Limb (tissue), 2 donors: ENCODE results near the gene SMIM22.
"Not testable (repeated sequence)": the region's sequence is repeated elsewhere in the genome, so short reads cannot be mapped to it uniquely, and the experiment has no call there.

ENCODE experiments used
- DNase-seq, 2 donors: peaks; one replicate each; pipeline ENCODE4 v3.0.0-alpha.2; 2016; ENCODE audit errors: extremely low spot score in 2 of 2

Gene SMIM22

DNA sequence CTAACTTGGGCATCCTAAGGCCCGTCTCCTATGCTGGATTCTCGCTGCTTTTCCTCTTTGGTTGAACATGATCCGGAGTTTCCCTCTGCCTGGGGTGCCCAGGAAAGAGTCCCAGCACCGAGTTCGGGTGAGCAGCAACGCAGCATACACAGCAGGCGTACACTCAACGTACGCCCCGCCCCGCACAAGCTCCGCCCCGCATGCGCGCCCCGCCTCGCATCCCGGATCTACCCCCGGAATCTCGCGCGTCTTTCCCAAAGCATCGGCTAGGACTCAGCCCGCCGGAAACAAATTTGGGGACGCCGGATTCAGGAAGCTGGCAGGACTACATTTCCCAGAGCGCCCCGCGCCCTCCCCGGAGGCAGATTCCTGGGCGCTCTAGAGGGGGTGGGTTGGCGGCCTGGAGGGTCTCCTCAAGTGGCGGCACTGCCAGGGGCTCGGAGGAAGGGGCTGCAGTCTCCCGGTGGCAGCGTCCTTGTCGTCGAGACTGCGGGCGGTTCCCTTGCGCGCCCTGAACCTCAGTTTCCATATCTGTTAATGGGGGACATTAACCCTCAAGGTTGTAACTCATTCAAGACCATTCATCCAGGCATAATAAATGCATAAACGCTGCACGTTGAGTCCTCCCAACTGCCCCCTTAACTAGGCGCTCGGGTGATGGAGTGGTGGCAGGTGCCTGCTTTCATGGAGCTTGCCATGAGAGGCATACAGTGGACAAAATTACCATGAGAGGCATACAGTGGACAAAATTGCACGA lies 26.4 kb upstream of the SMIM22 start:
- DNase-seq: peak; percentile 97

GRCh38 chr16:4769306-4769638 lies 25.9 kb upstream of the SMIM22 start:
- DNase-seq: no peak

DNA sequence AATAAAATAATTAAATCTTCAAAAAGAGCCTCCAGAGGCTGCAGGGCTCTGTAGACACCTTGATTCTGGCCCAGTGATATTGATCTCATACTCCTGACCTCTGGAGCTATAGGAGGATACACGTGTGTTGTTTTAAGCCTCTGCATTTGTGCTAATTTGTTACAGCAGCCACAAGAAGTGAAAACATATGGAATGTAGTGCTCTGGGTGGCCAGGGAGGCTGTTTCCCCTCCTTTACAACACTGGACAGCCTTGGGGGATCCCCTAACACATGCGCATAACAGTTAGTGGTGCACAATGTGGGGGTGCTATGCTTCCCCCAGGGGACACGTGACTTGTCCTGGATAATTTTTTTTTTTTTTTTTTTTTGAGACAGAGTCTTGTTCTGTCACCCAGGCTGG lies 23.5 kb upstream of the SMIM22 start:
- DNase-seq: no peak

GRCh38 chr16:4772351-4772750 lies 22.8 kb upstream of the SMIM22 start:
- no peak for DNase-seq

DNA sequence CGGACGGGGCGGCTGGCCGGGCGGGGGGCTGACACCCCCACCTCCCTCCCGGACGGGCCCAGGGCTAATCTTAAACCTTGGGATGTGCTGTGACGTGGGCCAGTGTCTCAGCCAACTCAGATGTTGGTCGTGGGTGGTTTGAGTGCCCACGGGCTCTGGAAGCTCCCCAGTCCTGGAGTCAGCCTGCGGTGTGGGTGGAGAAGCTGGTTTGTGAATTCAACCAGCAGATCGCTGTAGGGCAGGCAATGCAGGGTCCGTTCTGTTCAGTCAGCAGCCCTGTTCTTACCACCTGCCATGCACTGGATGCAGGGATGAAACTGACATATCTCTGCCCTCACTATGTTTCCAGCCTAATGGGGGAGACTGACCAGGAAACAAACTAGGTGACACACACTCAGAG lies 20.2 kb upstream of the SMIM22 start:
- no peak for DNase-seq

- DNase-seq: no peak
Measured at GRCh38 chr16:4776141-4776705, 18.9 kb upstream of the SMIM22 start.

GRCh38 chr16:4777339-4778049 lies 17.7 kb upstream of the SMIM22 start:
- DNase-seq: no peak

GRCh38 chr16:4778050-4778392 lies 17.1 kb upstream of the SMIM22 start:
- DNase-seq: no peak

GRCh38 chr16:4780235-4780634 lies 14.9 kb upstream of the SMIM22 start:
- no peak for DNase-seq

DNA sequence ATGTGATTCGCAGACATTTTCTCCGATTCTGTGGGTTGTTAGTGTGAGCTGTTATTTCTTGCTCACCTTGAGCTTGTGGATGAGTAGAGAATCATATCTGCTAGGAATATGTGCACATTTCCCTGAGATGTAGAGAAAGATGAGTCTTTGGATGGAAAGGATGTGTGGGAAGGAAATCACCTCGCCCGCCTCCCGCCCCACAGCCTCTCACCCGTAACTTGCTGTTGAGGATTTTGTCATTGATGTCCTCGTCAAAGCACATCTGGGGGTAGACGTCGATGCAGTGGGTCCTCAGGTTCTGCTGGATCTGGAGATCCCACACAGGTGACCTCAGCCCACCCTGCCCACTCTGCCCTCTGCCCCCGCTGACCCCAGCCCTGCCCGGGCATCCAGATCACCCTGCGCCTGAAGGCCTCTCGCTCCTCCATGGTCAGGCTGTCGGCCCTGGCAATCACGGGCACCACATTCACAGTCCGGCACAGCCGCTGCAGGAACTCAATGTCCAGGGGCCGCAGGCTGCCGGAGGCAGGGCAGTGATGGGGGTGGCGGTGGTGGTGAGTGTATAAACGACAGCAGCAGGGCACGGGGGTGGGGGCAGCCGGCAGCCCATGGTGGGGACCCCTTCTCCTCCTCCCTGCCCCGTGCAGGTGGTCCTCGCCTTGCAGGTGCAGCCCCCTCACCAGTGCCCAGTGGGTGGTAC lies 11.8 kb upstream of the SMIM22 start:
- DNase-seq: no peak

- DNase-seq: no peak
Measured at GRCh38 chr16:4783951-4784336, 11.2 kb upstream of the SMIM22 start.

DNA sequence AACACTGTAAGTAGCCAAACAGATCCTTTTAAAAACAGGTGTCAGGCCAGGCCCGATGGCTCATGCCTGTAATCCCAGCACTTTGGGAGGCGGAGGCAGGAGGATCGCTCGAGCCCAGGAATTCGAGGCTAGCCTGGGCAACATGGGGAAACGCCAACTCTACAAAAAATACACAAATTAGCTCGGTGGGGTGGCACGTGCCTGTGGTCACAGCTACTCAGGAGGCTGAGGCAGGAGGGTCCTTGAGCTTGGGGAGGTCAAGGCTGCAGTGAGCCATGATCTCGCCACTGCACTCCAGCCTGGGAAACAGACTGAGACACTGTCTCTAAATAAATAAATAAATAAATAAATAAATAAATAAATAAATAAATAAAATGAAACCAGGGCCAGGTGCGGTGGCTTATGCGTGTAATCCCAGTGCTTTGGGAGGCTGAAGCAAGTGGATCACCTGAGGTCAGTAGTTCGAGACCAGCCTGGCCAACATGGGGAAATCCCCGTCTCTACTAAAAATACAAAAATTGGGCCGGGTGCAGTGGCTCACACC lies 10.7 kb upstream of the SMIM22 start:
- DNase-seq: not testable (repeated sequence)

GRCh38 chr16:4785758-4786433 lies 9.3 kb upstream of the SMIM22 start:
- DNase-seq: no peak

DNA sequence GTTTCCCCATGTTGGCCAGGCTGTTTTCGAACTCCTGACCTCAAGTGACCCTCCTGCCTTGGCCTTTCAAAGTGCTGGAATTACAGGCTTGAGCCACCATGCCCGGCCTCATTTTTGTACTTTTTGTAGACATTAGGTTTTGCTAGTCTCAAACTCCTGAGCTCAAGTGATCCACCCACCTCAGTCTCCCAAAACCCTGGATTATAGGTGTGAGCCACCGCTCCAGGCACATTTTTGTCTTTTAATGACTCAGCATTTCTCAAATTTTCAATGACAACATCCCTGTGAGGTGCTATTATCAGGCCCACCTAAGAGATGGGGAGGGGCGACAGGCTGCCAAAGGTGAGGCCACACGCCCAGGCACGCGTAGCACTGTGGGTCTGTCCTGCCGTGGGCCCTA lies 8.1 kb upstream of the SMIM22 start:
- DNase-seq: no peak

DNA sequence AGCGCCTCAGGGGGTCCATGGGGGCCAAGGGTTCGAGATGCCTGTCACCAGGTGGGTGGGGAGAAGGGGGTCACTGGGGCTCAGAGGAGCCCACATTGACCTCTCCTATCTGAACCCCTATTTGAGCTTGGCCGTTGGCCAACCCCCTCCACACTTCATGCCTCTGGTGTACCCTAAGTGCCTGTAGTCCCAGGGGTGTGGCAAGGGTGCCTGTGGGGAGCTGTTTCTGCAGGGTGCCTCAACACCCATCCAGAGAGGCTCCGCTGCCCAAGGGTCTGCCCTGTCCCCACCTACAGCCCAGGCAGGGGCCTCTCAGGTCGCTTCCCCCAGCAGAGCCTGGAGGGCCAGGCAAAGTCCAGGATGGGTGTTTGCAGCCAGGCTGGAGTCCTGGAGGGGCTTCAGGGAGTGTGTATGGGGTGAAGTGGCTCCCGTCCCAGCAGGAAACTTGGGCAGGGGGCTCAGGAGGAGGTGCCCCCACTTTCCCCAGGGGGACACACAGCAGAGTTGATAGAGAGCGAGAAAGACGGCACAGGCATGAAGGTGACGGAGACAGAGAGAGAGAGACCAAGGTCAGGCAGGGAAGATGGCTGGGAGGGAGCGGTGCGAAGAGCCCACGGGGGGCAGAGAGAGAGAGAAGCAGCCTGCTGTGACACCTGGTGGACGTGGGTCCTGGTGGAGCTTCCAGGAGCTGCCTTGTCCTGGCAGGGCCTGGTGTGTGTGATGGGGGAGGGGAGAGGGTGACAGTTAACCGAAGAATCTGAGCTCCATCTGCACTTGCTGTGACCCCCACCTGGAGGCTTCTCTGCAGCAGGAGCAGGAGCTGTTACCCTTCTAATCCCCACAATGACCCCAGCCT lies 7.3 kb upstream of the SMIM22 start, which contains the start of gene SEPTIN12:
TSS of gene SEPTIN12 (minus strand) at position 719 of the 856 bp plus-strand sequence. CDS start at position 19, 700 bp downstream.
- no peak for DNase-seq

DNA sequence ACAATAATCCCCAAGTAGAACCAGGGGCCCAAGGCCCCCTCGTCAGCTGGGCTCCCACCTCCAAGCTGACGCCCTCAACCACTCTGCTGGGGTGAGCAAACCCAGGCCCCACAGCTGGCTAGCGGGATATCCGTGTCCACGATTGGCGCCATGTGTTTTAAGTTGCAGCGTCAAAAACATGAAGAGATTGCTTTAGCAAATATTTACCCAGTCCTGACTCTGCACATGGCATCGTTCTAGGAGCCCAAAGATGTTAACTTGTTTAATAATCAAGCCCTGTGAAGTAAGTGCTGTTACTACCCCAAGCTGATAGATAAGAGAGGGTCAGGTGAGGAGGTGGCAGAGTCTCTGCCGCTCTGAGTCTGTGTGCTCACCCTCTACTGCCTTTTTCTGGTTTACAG lies 6.7 kb upstream of the SMIM22 start:
- DNase-seq: no peak

DNA sequence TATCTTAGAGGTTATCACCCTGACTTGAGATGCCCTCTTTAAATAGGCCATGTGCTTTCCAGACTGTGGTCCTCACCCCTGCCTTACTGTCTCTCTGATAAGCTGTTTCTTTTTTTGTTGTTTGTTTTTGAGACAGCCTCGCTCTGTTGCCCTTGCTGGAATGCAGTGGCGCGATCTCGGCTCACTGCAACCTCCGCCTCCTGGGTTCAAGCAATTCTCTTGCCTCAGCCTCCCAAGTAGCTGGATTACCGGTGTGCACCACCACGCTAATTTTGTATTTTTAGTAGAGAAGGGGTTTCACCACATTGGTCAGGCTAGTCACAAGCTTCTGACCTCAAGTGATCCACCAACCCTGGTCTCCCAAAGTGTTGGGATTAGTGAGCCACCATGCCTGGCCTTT lies 6.3 kb upstream of the SMIM22 start:
- DNase-seq: no peak

DNA sequence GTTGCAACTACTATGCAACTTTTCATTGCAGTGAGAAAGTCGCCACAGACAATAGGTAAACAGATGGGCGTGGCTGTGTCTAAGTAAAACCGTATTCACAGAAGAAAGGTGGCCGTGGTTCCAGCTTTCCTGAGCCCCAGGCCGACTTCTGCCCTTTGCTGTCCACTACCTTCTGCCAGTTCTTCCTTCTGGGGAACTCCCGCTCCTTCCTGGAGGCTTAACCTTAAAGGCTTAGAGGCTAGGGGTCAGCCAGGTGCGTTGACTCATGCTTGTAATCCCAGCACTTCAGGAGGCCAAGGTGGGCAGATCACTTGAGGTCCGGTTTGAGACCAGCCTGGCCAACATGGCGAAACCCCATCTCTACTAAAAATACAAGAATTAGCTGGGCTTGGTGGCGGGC lies 4.9 kb upstream of the SMIM22 start:
- DNase-seq: no peak

DNA sequence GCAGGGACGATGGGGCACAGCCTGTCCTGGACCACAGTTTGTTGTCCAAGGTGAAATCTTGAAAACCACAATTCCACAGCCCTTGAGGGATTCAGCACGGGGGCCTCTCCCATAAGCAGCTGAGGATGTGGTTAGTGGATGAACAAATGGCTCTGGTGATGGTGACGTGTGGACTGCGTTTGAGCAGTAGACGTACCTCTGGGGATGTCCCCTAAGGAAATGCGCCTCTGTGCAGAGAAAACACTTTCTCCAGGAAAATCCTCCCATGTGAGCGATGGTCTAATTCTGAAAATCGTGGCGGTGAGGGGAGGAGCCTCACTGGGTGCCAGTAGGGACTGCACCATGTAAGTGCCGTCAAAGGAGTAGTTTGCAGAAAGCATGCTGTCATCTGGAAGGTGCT lies 4.3 kb upstream of the SMIM22 start:
- no peak for DNase-seq

- DNase-seq: no peak
Measured at GRCh38 chr16:4792951-4793513, 2.1 kb upstream of the SMIM22 start.
